Left hindlimb (tissue), 1 donor: ENCODE measurements around the gene ISL2.
"Not testable (repeated sequence)": the region's sequence is repeated elsewhere in the genome, so short reads cannot be mapped to it uniquely, and the experiment has no call there.

Experiments used
- DNase-seq: peaks from one replicate; pipeline ENCODE4 v3.0.0-alpha.2; 2018

ISL2 gene

DNA sequence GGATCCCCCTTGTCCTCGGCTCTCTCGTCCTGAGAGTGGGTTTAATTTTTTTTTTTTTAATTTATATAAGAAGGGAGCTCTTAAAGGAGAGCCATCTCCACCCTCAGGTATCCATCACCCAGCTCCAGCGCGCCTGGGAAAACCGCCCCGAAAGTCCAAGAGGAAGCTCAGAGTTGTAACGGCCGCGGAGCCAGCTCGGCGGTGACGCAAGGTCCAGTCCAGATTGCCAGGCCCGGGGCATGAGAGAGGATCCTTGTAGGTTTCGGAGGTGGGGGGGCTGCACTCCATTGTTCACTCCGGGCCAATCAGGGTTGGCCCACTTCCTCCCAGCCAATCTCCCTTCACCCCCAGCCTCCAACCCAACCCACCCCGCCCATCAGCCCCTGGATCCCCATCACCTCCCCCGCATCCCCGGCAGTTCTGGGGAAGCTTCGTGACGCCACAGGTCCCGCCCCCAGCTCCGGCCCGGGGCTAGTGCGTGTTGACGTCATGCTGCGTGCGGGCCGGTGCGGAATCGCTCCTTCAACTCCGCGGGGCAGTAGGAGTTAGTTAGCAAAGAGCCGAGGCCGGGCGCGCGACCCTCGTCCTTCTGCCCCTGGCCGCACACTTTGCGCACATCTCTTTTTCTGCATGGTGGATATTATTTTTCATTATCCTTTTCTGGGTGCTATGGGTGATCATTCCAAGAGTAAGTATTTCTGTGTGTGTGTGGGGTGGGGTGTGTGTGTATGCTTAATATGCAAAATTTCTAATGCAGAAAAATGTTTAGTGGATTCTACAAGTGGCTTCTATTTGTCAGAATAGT, at the start of gene ISL2:
Gene ISL2, plus strand, starts transcription at position 520 of the 805 bp plus-strand sequence. Its CDS starts 111 bp downstream, at position 631.
- peak; percentile 42 for DNase-seq

DNA sequence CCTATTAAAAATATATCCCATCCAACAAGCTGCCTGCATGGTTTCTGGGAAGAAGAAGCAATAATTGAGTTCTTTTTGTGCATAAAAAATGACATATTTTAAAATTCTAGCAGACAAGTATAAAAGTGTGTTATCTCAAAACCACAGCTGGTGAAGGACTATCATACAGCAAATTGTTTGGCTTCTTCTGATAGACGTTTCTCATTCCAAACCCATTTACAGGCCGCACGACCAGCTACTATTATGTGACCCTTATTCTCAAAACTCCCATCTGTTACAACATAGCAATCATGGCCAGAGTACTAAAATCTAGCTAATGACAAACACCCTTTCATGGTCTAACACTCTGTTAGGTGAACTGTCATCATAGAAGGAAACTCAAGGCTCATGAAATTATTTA, 47.0 kb upstream of the ISL2 start:
- no peak for DNase-seq

DNA sequence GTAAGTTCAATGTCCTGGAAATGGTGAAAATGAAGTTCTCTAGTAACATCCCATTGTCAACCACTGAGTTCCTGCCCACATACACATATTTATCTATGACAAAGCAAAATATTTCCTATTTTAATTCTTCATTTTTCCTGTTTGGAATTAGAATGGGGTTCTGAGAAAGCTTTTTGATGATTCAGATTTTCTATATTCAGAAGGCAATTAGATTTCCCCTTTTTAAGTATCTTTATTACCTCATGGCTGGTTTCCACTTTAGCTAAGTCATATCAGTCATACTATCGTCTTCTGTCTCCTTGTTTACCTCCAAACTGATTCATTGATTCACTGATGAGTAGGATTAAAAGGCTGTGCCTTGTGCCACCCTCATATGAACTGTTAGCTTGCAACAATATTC, 43.2 kb upstream of the ISL2 start:
- no peak for DNase-seq

DNA sequence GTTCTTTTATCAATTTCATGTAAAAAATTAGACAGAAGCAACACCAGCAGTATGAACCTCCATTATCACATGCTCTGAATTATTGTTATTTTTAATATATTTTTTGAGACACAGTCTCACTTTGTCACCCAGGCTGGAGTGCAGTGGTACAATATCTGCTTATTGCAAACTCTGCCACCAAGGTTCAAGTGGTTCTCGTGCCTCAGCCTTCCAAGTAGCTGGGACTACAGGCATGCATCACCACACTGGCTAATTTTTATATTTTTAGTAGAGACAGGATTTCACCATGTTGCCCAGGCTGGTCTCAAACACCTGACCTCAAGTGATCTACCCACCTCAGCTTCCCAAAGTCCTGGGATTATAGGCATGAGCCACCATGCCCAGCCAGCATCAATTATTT, 42.1 kb upstream of the ISL2 start:
- not testable (repeated sequence) for DNase-seq

DNA sequence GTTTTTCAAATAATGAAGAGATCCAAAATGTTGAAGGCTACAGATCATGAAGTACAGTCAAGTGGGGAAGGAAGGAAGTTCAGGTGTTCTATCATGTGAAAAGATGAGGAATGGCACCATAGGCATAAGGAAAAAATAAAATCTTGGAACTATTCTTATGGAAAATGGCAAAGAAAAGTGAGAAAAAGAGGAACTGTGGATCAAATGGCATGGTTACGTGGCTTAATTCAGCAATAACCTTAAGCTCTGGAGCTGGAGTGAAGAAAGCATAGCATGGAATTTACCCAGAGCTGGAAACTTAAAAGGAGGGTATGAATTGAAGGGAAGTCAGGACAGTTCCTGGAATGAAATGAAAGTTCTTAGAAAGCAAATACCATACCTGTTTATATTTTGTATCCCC, 39.7 kb upstream of the ISL2 start:
- DNase-seq: no peak

DNA sequence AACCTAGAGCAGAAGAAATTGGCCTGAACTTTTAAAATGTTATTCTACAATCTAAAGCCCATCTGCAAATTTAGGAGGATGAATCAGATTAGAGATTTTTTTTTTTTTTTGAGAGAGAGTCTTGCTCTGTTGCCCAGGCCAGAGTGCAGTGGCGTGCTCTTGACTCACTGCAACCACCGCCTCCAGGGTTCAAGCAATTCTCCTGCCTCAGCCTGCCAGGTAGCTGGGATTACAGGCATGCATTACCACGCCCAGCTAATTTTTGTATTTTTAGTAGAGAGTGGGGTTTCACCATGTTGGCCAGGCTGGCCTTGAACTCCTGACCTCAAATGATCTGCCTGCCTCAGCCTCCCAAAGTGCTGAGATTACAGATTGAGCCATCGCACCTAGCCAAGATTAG, 38.6 kb upstream of the ISL2 start:
- not testable (repeated sequence) for DNase-seq

DNA sequence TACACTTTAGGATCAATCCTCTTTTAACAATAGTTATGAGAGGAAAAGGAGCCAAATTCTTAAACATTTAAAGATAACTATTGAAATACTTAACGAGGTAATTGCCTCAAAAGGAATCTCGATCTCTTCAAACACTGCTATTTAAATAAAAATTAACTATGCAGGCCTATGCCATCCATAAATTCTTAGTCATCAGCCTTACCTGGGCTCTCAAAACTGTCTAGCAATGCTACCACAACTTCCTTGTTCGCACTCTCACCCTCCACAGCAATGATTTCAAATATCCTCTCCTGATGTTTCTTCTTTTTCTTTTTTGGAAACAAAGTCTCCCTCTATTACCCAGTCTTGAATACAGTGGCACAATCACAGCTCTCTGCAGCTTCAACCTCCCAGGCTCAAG, 37.6 kb upstream of the ISL2 start:
- DNase-seq: no peak

DNA sequence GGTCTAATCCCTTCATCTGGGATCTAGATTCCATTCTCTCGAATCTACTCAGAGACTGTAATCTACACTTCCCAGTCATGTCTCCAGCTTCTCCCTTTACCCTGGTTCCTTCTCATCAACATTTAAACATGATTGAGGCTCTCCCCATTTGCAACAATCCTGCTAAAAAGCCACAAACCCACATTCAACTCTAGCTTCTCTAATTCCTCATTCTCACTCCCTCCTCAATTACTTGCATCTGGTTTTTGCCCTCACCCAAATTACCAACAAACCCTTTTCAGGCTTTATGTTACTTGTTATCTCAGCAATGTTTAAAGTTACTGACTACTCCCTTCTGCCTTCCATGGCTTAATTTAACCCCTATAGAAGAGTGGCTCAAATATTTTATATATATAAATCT, 36.8 kb upstream of the ISL2 start:
- DNase-seq: no peak

DNA sequence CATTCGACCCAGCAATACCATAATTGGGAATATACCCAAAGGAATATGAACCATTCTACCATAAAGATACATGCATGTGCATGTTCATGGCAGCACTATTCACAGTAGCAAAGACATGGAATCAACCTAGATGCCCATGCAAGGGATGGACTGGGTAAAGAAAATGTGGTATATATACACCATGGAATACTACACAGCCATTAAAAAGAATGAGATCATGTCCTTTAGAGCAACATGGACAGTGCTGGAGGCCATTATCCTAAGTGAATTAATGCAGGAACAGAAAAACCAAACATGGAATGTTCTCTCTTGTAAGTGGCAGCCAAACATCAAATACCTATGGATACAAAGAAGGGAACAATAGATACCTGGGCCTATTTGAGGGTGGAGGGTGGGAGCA, 32.7 kb upstream of the ISL2 start:
- DNase-seq: no peak

DNA sequence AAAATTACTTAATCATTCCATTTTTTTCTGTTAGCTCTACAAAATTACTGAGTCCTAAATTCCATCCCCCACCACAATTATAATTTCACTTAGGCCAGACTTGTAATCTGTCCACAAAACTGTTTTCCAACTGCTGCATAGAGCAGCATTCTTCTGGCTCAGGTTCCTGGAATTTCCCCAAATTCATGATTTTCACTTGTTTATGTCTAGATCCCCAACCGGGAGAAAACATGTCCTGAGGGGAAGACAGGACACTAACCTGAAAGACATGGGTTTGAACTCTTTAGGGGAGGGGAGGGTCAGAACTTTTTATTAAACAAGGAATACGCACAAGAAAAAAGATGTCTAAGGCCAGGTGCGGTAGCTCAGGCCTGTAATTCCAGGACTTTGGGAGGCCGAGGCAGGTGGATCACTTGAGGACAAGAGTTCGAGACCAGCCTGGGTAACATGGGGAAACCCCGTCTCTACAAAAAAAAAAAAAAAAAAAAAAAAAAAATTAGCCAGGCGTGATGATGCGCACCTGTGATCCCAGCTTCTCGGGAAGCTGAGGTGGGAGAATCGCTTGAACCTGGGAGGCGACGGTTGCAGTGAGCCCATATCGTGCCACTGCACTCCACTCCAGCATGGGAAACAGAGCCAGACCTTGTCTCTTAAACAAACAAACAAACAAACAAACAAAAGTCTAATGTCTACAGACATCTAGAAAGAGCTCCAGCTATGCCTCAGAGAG, 26.8 kb upstream of the ISL2 start:
- no peak for DNase-seq

DNA sequence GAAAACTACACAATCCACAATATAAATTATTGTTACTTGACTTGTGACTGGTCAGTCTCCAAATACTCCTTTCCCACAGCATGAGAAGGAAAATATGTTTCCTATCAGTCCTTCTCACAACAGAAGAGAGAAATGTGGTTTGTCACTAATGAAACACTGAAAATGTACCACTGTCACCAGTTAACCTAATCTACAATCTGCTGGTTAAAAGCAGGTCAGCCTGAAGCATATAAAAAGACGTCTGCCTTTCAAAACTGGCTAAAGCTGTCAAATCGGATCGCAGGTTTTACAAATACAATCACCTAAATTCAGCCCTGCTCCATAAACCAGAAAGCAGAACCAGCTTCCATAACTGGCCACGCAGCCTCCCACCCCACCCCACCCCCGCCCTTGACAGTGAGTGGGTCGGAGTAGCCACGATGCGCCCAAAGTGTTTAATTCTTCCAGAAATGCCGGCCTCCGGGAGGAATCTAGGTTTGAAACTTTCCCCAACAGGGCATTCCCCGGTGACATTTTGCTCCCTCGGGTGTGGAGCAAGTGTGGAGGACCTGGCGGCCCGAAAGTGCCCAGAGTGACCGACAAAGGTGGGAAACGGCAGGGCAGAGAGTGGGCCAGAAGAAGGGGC, 26.0 kb upstream of the ISL2 start:
- DNase-seq: peak; percentile 52

DNA sequence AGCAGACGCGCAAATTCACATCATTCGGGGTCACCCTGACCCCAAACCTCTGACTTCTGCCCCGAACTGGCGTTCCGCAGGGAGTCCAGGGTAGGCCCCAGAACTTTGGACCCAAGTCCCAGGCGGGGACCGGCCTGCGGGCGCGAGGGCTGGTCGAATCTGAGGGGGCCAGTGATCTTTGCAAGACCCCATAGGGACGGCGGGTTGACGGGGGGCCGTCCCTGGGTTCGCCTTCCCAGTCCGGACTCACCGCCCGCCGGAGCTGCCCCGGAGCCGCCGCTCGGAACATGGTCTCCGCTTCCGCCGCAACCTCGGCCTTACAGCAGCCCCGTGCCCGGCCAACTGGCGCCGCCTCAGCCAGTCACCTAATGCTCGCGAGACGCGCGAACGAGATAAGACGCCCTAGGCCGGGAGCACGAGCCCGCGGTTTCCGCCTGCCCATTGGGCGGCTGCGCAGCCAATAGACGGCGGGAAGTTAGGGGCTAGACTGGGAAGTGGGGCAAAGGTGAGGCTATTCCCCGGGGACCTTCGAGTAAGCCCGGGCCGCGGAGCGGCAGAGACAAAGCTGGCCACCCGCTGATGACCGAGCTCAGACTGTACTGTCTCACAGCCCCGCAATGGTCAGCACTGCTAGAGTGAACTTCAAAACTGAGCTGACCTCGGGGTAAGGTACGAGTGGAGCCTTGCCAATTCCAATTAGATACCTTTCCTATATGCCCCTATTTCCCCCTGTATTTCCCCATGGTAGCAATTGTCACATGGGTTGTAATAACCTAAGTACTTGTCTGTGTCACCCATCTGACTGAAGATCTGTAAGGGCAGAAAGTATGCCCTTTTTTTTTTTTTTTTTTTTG, 25.2 kb upstream of the ISL2 start, which contains the start of gene ETFA:
Gene ETFA, minus strand, starts transcription at position 370 of the 854 bp plus-strand sequence. Its CDS starts 81 bp downstream, at position 289.
- DNase-seq: peak; percentile 95

DNA sequence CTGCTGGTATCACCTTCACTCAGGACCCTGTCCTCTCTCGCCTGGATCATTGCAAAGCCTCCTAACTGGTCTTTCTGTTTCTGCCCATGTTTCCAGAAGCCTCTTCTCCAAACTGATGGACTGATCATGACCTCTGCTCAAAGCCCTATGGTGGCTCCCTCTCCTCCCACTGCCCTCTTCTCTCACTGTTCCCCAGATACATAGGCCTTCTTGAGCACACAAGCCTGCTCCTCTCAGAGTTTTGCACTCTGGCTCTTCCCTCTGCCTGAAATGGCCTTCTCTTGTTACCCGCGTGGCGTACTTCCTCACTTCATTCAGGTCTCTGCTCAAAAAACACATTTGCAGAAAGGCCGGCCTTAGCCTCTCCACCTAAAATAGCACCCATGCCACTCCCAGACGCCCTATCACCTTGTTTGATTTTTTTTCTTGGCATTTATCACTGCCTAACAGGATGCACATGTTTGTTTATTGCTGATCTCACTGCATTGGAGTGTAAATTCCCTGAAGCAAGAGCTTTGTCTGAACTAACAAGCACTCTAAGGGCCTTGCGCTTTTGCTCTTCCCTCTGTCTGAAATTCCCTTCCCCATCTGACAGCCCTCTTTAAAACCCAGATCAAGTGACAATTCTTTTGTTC, 23.9 kb upstream of the ISL2 start:
- no peak for DNase-seq

DNA sequence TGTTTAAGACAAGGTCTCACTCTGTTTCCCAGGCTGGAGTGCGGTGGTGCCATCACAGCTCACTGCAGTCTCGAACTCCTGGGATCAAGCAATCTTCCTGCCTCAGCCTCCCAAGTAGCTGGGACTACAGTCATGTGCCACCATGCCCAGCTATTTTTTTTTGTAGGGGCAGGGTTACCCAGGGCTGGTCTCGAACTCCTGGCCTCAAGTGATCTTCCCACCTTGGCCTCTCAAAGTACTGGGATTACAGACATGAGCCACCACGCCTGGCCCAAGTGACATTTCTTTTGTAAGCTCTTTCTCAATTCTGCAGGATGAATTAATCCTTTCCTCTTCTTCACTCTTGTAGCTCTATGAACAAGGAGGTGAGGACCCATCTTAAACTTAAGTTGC, 23.4 kb upstream of the ISL2 start:
- not testable (repeated sequence) for DNase-seq

DNA sequence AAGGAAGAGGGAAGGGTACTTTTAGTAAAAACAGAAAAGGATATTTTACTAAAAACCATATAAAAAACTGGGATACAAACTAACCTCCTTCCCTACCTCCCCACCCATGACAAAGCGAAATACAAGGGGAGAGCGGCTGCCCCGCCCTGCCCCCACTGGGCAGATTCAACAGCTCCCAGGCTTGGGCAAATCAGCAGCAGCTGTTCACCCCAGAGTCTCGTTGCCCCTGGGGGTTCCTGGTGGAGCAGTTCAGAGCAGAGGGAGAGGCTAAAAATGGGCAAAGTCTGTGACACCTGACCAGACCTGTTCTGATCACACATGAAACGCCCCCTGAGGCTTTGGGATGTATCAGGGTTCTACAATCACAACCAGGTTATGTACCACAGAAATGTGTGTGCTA, 22.8 kb upstream of the ISL2 start:
- DNase-seq: no peak

DNA sequence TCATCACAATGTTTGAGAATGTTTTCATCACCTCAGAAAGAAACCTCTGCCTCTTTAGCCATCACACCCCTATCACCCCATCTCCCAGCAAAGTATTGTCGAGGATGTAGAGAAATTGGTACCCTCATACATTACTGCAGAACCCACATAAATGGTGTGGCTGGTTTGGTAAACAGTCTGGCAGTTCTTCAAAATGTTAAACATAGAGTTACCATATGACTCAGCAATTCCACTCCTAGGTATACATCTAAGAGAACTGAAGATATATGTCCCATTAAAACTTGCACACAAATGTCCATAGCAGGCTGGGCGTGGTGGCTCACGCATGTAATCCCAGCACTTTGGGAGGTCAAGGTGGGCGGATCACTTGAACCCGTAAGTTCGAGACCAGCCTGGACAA, 16.6 kb upstream of the ISL2 start:
- DNase-seq: no peak

DNA sequence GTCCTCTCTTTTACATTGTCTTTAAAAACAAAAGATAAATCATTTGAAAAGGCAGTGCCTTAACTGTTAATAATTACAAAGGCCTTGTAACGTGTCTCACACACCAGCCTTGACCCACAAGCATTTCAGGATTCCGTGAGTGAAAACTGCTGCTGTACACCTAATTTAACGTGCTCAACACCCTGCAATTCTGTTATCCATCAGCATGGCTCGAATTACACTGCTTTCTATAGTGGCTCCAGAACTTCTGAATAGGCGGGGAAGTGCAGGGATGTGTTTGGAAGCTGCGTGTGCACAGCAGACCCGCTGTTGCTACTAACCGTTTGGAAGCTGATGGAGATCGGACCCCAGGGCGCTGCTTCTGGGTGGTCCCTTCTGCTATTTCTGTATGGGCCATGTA, 15.4 kb upstream of the ISL2 start:
- no peak for DNase-seq

DNA sequence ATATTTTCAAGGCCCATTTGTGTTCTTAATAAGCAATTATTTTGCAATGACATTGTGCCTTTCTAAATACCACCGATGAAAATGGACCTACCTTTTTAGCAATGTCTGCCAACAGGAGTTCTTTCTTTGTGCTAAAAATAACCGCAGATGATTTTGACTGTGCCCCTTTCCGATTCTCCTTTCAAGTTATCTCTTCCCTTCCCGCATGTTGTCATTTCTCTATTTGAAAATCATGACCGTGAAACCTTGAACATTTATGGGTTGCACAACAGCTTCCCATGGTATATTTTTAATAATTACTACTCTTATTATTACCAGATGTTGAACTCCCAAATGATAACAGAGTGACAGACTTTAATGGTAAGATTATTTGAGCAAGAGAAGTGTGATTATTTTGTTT, 15.0 kb upstream of the ISL2 start:
- DNase-seq: no peak

DNA sequence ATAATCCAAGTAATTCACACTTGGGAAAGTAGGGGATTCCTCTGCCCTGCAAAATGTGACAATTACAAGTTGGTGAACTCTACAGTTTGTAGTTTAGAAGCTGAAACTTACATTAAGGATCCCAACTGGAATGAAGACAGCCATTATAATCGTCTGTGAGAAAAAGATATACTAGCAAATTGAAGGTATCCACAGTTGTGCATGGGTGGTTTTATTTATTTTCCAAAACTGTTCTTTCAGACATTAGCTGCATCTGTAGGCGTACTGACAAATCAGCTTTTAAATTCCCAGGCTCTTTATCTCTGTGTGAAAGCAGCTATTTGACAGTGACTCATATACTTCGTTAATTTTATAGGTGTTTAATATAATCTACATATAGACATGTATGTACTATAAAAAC, 12.5 kb upstream of the ISL2 start:
- no peak for DNase-seq

DNA sequence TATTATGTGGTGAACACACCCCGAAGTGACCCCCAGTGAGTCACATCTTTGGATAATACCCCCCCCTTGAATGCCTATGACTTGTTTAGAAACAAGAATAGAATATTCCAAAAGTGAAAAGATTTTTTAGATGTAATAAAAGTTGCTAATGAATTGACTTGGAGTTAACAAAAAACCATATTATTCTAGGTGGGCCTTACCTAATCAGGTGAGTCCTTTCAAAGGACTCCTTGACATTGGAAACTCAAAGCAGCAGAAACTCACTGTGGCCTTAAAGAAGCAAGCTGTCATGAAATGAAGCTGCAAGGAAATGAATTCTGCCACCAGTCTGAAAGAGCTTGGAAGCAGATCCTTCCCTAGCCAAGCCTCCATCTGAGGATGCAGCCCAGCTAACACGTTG, 10.9 kb upstream of the ISL2 start:
- DNase-seq: no peak

DNA sequence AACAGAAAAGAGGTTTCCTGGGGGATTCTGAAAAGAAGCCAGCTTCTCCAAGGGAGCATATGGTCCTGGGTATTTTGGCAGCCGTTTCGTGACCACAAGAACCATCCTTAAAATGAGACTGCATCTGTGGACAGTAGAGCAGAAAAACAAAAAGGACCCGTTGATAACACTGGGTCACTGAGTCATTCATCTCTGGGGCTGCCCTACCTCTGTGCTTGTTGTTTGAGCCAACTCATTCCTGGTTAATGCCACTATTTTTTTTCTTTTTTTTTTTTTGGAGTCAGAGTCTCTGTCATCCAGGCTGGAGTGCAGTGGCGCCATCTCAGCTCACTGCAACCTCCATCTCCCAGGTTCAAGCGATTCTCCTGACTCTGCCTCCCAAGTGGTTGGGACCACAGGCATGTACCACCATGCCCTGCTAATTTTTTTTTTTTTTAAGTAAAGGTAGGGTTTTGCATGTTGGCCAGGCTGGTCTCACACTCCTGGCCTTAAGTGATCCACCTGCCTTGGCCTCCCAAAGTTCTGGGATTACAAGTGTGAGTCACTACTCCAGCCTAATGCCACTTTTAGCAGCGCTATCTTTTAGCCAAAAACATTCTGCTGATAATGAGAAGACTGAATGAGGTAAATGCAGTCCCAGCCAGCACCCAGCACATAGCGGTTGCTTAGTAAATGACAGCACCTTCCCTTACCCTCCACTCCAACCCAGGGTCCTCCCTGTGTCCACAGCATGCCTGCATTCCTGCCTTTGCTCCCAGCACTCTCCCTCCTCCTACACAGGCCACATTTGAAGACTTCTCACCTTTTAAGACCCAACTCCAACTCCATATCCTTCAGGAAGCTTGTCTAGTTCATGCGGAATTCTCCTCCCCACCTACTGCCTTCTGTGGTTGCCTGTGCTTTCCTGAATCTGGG, 9.1 kb upstream of the ISL2 start:
- DNase-seq: no peak
